HG03432 (cell line): Measurements from ENCODE around the gene SCYGR3.
A peak's percentile ranks its signal among the peaks of the same experiment; 100 is the strongest.
"Not testable (repeated sequence)": the region's sequence is repeated elsewhere in the genome, so short reads cannot be mapped to it uniquely, and the experiment has no call there.

Experiments
- ATAC-seq: cut with Tn5 transposase; IDR thresholded peaks from one replicate; pipeline ENCODE4 v1.9.1; 2021; ENCODE audit warnings: mild to moderate bottlenecking, moderate library complexity; ENCODE audit not compliant: unreplicated experiment

SCYGR3 gene

GRCh38 chr2:227614246-227614645 lies 394 bp downstream of the SCYGR3 start:
- ATAC-seq = no peak

- no peak for ATAC-seq
Observed at GRCh38 chr2:227613272-227613660, 1.4 kb downstream of the SCYGR3 start.

GRCh38 chr2:227612546-227613271 lies 1.9 kb downstream of the SCYGR3 start:
- ATAC-seq = no peak

DNA sequence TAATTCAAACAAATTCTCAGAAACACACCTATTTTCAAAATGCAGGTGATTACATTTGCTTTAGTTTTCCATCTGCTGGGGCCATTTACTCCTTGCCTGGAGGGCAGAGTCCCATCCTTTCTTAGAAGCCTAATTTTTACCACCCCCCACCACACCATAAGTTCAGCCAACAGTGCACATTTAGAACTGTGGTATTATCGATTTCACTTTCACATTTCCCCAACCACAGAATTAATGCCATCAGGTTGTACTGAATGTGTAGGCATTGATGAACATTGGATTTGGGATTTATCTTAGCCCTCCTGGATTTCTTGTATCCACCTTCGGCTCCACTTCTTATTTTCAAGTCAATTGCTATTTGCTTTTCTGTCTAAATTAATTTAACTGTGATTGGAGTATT lies 4.5 kb downstream of the SCYGR3 start:
- no peak for ATAC-seq

GRCh38 chr2:227608561-227609338 lies 5.9 kb downstream of the SCYGR3 start:
- ATAC-seq = peak; percentile 79

DNA sequence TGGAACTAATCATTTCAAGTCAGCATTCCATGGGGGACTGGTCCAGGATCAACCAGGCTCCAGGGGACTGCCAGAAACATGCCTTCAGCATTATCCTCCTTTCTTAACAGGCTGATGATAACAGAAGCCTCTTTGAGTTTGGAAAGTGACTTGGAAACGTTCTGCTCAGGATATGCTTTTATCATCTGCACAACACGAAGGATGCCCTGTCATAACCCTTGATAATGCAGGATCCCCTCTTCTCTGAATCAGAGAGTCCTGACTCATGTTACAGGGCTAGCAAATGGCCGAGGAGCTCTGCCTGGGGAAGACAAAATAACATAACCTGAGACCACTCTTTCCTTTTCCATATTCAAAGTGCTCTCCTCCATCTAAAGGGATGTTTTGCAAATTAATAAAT lies 6.7 kb downstream of the SCYGR3 start:
- no peak for ATAC-seq

GRCh38 chr2:227606476-227606875 lies 8.2 kb downstream of the SCYGR3 start:
- ATAC-seq = no peak

DNA sequence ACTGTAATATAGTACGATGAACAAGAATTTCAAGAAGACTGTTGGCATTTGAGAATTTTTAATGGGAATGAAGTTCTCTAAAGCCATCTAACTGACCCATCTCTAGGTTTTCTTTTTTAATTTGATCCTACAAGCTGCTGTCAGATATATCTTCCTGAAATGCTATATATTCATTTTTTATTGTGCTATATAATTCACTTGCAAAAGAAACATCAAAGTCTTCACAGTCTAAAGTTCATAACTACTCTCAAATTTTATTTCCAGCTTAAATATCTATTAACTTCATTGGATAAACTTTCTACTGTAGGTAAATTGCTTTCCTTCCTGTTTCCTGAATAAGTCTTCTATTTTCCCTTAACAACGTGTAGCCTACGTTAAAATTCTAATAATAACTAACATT lies 12.3 kb downstream of the SCYGR3 start:
- ATAC-seq = no peak

DNA sequence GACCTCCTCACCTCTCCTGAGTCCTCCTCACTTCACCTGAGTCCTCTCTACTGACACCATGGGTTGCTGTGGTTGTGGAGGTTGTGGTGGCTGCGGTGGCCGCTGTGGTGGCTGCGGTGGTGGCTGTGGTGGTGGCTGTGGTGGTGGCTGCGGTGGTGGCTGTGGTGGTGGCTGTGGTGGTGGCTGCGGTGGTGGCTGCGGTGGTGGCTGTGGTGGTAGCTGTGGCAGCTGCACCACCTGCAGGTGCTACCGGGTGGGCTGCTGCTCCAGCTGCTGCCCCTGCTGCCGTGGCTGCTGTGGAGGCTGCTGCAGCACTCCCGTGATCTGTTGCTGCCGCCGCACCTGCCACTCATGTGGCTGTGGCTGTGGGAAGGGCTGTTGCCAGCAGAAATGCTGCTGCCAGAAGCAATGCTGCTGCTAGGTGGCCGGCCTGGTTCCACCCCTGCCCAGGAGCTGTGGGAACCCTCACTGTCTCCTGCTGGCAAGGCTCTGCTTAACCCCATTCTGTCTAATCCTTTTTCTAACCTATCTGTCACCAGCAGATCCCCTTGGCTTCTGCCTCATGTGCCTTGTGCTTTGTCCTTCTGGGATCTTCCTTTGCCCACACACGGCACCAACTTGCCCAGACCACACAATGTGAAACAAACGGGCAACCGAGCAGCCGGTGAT lies 15.7 kb downstream of the SCYGR3 start, which contains the start of gene SCYGR2:
Gene SCYGR2, plus strand, starts transcription at position 59 of the 669 bp plus-strand sequence. Its CDS starts 0 bp downstream, at position 59.
- ATAC-seq = not testable (repeated sequence)

DNA sequence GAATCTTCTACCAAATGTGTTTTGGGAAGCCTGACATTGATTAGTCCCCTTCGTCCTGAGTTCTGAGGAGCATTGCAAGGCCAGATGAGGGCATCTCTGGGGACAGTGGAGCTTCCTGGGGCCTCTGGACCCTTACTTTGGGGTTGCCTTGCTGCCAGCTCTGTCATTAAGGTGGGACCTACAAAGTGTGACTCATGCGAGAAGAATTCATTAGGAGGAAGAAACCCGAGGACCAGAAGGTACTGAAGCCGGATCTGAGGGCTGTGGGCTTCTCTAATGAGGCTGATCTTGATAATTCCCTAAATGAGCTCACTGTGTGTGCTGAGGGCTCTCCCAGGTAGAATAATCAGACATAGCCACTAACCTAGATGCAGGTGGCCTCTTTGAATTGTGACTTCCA lies 16.6 kb downstream of the SCYGR3 start:
- no peak for ATAC-seq

DNA sequence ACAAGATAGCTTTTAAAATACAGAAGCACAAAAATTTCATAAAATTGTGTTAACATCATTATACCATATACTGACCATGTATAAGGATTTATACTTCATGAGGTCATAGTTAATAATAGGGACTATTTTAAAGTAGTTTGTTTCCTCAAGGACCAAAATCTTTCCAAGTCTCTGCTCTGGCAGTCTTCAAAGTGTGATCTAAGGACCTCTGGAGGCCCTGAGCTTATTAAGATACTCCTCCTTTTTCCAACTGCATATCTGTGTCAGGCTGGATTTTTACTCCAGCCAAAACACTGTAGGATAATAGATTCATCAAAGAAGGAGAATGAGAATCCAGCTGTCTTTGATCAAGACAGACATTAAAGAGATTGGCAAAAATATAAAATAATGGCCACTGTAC lies 17.6 kb downstream of the SCYGR3 start:
- ATAC-seq = no peak

GRCh38 chr2:227595797-227596196 lies 18.8 kb downstream of the SCYGR3 start:
- ATAC-seq = no peak

GRCh38 chr2:227592694-227593387 lies 21.8 kb downstream of the SCYGR3 start:
- ATAC-seq = peak; percentile 85

- ATAC-seq = no peak
Observed at GRCh38 chr2:227582369-227582768, 32.3 kb downstream of the SCYGR3 start.

- ATAC-seq = no peak
Observed at GRCh38 chr2:227579791-227580190, 34.8 kb downstream of the SCYGR3 start.

GRCh38 chr2:227578642-227579041 lies 36.0 kb downstream of the SCYGR3 start:
- no peak for ATAC-seq

DNA sequence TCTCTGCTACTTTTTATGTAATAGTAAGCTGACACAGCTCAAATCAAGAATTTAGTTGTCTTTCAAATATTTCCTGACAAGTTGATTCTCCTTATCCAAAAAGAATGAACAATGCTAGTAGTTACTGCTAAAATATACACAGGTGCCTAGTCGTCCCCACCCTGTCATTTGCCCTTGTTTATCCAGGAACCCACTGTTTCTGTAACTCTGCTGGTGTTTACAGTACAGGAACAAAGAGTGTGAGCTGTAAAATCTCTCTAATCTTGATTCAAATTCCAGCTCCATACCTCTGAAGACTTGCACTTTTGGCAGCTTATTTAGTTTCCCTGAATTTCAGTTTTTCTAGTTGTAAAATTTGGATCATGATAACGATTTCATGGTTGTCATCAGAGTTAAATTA lies 37.1 kb downstream of the SCYGR3 start:
- no peak for ATAC-seq

DNA sequence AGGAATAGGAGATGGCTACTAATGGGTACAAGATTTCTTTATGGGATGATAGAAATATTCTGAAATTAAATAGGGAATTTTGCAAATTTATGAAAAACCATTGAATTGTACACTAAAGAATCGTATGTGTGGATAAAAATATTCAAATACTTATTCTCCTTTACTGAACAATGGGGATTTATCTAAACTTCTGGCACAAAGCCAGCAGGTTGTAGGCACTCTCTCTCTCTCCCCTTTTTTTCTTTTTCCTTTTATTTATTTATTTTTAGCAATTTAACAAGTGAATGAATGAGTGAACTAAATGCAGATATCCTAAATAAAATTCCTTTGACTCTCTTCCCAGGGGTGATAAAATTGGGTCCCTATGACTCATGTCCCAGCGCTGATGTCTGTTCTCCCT lies 37.8 kb downstream of the SCYGR3 start:
- no peak for ATAC-seq

DNA sequence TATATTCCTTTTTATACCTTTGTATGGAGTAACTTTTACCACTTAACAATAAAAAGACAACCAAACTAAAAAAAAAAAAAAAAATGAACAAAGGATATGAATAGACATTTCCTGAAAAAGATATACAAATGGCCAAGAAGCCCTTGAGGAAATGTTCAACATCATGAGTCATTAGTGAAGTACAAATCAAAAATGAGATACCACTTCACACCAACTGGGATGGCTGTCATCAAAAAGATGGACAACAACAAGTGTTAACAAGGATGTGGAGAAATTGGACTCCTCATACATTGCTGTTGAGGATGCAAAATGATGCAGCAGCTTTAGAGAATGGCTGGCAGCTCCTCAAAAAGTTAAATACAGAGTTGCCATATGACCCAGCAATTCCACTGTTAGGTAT lies 38.5 kb downstream of the SCYGR3 start:
- ATAC-seq = no peak

GRCh38 chr2:227570615-227571014 lies 44.0 kb downstream of the SCYGR3 start:
- no peak for ATAC-seq

DNA sequence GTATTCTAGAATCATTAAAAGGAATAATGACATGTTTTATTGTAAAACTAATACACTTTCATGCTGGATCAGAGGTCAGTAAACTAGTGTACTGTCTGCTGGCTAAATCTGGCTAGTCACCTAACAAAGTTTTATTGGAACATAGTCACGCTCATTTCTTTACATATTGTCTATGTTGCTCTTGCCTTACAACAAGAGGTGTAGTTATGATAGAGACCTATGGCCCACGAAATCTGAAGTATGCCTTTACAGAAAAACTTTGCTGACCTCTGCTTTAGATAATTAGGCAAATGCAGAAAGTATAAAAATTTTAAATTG lies 45.8 kb downstream of the SCYGR3 start:
- no peak for ATAC-seq
